HepG2 (cell line): ENCODE results near the gene LIPA. TPM values are rescaled to one million over a fixed set of nuclear protein-coding genes. Genes with fewer than 3 reads are reported as not detected.

ENCODE experiments used
- ATAC-seq: fragments of 200-7000 bp; cut with Tn5 transposase; 3 replicates; pipeline ENCODE4 v1.9.1; 2020; ENCODE audit warnings: mild to moderate bottlenecking, moderate library complexity
- BruUV-seq: library from RNA; stranded (reverse); fragments of 400-500 nt; replicated peaks from 2 replicates; lab custom pipeline; 2021; lab: Mats Ljungman, UMichigan
- CTCF ChIA-PET: fragments of 300-600 bp; formaldehyde crosslinking; extraction: SDS; loops from one replicate; lab custom pipeline; 2021; ENCODE audit warnings: low total read pairs, inconsistent platforms, low intra/inter-chr PET ratio; lab: Yijun Ruan, JAX
- POLR2A ChIA-PET: fragments of 350-600 bp; sonication (Branson Sonifier 250); formaldehyde crosslinking; loops from one replicate; lab custom pipeline; 2020; ENCODE audit warnings: antibody characterized with exemption, inconsistent platforms; lab: Yijun Ruan, JAX
- DNase-seq: peaks from one replicate; pipeline ENCODE4 v3.0.0-alpha.2; 2015; ENCODE audit warnings: low spot score
- FAIRE-seq: peaks from 3 replicates; lab custom pipeline; 2011; peaks lifted over from hg19 to GRCh38; lab: Jason Lieb, UNC
- H2AFZ ChIP-seq: one replicate; pipeline ENCODE4 v1.6.1; 2011; ENCODE audit warnings: low read length, inconsistent platforms
- H3K27ac ChIP-seq: fragments of 300-600 bp; 3 replicates; pipeline ENCODE4 v1.8.0; 2011; ENCODE audit warnings: mixed run types, mild to moderate bottlenecking, mixed read lengths, low read length, inconsistent platforms; ENCODE audit not compliant: insufficient read depth; ENCODE audit errors: extremely low read length
- H3K27me3 ChIP-seq, 2 experiments: fragments of 200-600 bp in 1 of 2; 2 replicates in 1 of 2; 3 replicates in 1 of 2; pipeline versions ENCODE4 v1.6.0 to v1.8.0; 2011; ENCODE audit warnings: low read length in 2 of 2, mild to moderate bottlenecking in 2 of 2, moderate library complexity in 2 of 2, inconsistent platforms in 1 of 2; ENCODE audit not compliant: insufficient read depth in 2 of 2, control insufficient read depth in 1 of 2
- H3K36me3 ChIP-seq, 2 experiments: fragments of 200-600 bp in 1 of 2; replicated peaks in 1 of 2; 2 replicates in 1 of 2; 3 replicates in 1 of 2; pipeline versions ENCODE4 v1.5.1 to v1.8.0; 2011; ENCODE audit warnings: low read length in 2 of 2, inconsistent platforms in 1 of 2; ENCODE audit not compliant: insufficient read depth in 2 of 2, control insufficient read depth in 1 of 2
- H3K4me1 ChIP-seq: 2 replicates; pipeline ENCODE4 v1.5.1; 2012; ENCODE audit warnings: low read length, inconsistent platforms; ENCODE audit not compliant: insufficient read depth
- H3K4me2 ChIP-seq: 2 replicates; pipeline ENCODE4 v1.6.0; 2011; ENCODE audit warnings: low read depth, low read length, inconsistent platforms
- H3K4me3 ChIP-seq, 3 experiments: fragments of 200-600 bp in 1 of 3; sonication (generic), shearing (Covaris generic) in 1 of 3; replicated peaks in 1 of 3; 2 replicates each; pipeline ENCODE4 v1.5.1; 2011 to 2016; ENCODE audit warnings: low read length in 3 of 3, inconsistent platforms in 2 of 3, low read depth in 2 of 3, mild to moderate bottlenecking in 2 of 3, control low read depth in 1 of 3, mixed read lengths in 1 of 3; ENCODE audit not compliant: insufficient read depth in 1 of 3
- H3K79me2 ChIP-seq: one replicate; pipeline ENCODE4 v1.6.1; 2011; ENCODE audit warnings: low read length, inconsistent platforms; ENCODE audit not compliant: insufficient read depth
- H3K9ac ChIP-seq: 2 replicates; pipeline ENCODE4 v1.6.0; 2011; ENCODE audit warnings: mild to moderate bottlenecking, low read depth, low read length, inconsistent platforms; ENCODE audit not compliant: insufficient read depth
- H3K9me3 ChIP-seq: 2 replicates; pipeline ENCODE4 v1.5.1; 2012; ENCODE audit warnings: mild to moderate bottlenecking, low read length
- H4K20me1 ChIP-seq: 2 replicates; pipeline ENCODE4 v1.6.0; 2011; ENCODE audit warnings: inconsistent platforms, mild to moderate bottlenecking, low read length, moderate library complexity; ENCODE audit not compliant: insufficient read depth
- DNMT1 ChIP-seq: sonication (generic); formaldehyde crosslinking; IDR thresholded peaks from 2 replicates; pipeline ENCODE4 v1.5.1; 2020; ENCODE audit warnings: mild to moderate bottlenecking, missing genetic modification reagents
- DR1 ChIP-seq: sonication (generic); formaldehyde crosslinking; IDR thresholded peaks from 2 replicates; pipeline ENCODE4 v1.8.0; 2021; ENCODE audit warnings: mild to moderate bottlenecking, missing genetic modification reagents, inconsistent platforms
- KAT8 ChIP-seq: IDR thresholded peaks from 2 replicates; pipeline ENCODE4 v1.6.1; 2016; ENCODE audit warnings: missing genetic modification reagents, missing compliant biosample characterization
- MED8 ChIP-seq: sonication (generic); formaldehyde crosslinking; IDR thresholded peaks from 2 replicates; pipeline ENCODE4 v1.8.1; 2023; ENCODE audit warnings: mild to moderate bottlenecking, missing genetic modification reagents; ENCODE audit not compliant: insufficient replicate concordance
- MIER3 ChIP-seq: IDR thresholded peaks from 2 replicates; pipeline ENCODE4 v1.6.1; 2016; ENCODE audit warnings: missing compliant biosample characterization, borderline replicate concordance
- PATZ1 ChIP-seq: sonication (generic); formaldehyde crosslinking; IDR thresholded peaks from 2 replicates; pipeline ENCODE4 v1.4.0; 2020; ENCODE audit warnings: missing genetic modification reagents
- PRPF4 ChIP-seq: fragments of 200-400 bp; formaldehyde crosslinking; IDR thresholded peaks from 2 replicates; pipeline ENCODE4 v1.6.1; 2016; ENCODE audit warnings: low read length, low read depth; ENCODE audit not compliant: poor library complexity, severe bottlenecking
- TEAD3 ChIP-seq: optimal IDR thresholded peaks from 2 replicates; pipeline ENCODE3; 2016; ENCODE audit warnings: borderline replicate concordance
- ZNF160 ChIP-seq: sonication (generic); formaldehyde crosslinking; IDR thresholded peaks from 2 replicates; pipeline ENCODE4 v1.8.0; 2022; ENCODE audit warnings: mild to moderate bottlenecking, inconsistent platforms, missing genetic modification reagents
- ZNF263 ChIP-seq: sonication (generic); formaldehyde crosslinking; IDR thresholded peaks from 2 replicates; pipeline ENCODE4 v1.4.0; 2020; ENCODE audit warnings: missing genetic modification reagents
- ZNF512 ChIP-seq: sonication (generic); formaldehyde crosslinking; IDR thresholded peaks from 2 replicates; pipeline ENCODE4 v1.4.0; 2020; ENCODE audit warnings: mild to moderate bottlenecking, missing genetic modification reagents
- WGBS: methylation state at CpG from one replicate; pipeline ENCODE4 v1.1.6; 2017; ENCODE audit warnings: low lambda C conversion rate; 5-methylcytosine and 5-hydroxymethylcytosine counted together
- in situ Hi-C: cut with HindIII; loops from 2 replicates; pipeline ENCODE4 v1.10.0; 2017; ENCODE audit warnings: low pct_unique_long_range_greater_than_20kb; ENCODE audit not compliant: extremely low pct_ligation_motif_present
- intact Hi-C: fragments of 100-400 bp; cut with micrococcal nuclease; formaldehyde crosslinking; loops from one replicate; pipeline ENCODE4 v1.10.0; 2022; ENCODE audit not compliant: unreplicated experiment
- polyA plus RNA-seq, 8 experiments: library from polyadenylated mRNA; depleted of rRNA in 3 of 8; stranded (reverse) in 7 of 8; unstranded in 1 of 8; fragments of >200 nt; fragmentation: Illumina TruSeq in 4 of 8; extraction: Trizol in 4 of 8; gene quantifications; 2 replicates each; pipeline versions ENCODE4 v1.2.1 to v1.2.3, GENCODE V29; 2011 to 2016; ENCODE audit warnings: low read depth in 4 of 8, missing spikeins in 1 of 8, mixed read lengths in 1 of 8; ENCODE audit not compliant: insufficient read depth in 1 of 8
- total RNA-seq, 5 experiments: library from RNA; depleted of rRNA; stranded (reverse); fragments of >200 nt; fragmentation: Illumina TruSeq; extraction: Trizol; gene quantifications; 2 replicates each; pipeline ENCODE4 v1.2.3, GENCODE V29; 2016; ENCODE audit warnings: low read depth in 1 of 5

LIPA gene
- total and polyA plus RNA-seq, 2 of the 13 experiments (the other 11 are each of a cell fraction or from before 2014, with no cell fraction given): 57.1 to 79.5 TPM

GRCh38 chr10:89301232-89301631 is 49.7 kb upstream of the LIPA start:
- no peaks in the 10 kb centered on the region; a peak in 1 of 5 replicates for H3K27me3 ChIP-seq
- no peak overlapping the region for H3K27ac ChIP-seq
- BruUV-seq: no TSS peak
- no peak overlapping the region for H2AFZ ChIP-seq
- TF ChIP-seq DNMT1 (no peak), TEAD3 (CRISPR knock-in tag) (peak; percentile 6), DR1 (CRISPR knock-in tag) (no peak), ZNF512 (CRISPR knock-in tag) (no peak), ZNF263 (peak; percentile 47; the same call in 1 of the 2 replicates), MED8 (no peak)
- ChIA-PET POLR2A (interaction anchor here (0.9 to 2.3 kb wide), 2 partner anchors 17 to 51 kb away, joined by 3 to 8 read pairs; no protein-coding TSS in a partner anchor), CTCF (no interaction called here)
- DNase-seq: no peak
- peak overlapping the region; percentile 28 to 71 (median 56); a peak in 5 of 6 replicates for H3K4me3 ChIP-seq
- no peak for FAIRE-seq
- no peaks in the 10 kb centered on the region for H3K9me3 ChIP-seq
- peak overlapping the region; percentile 8; the same call in 1 of the 2 replicates for H3K9ac ChIP-seq
- in situ Hi-C loops: no loop called here
- H4K20me1 ChIP-seq: no peaks in the 10 kb centered on the region
- no peaks in the 10 kb centered on the region for H3K36me3 ChIP-seq
- 11% methylated on average over 2 of the region's 2 CpGs for WGBS
- intact Hi-C loops: no loop called here
- peak; percentile 43 for ATAC-seq
- H3K79me2 ChIP-seq: no peaks in the 10 kb centered on the region
- H3K4me1 ChIP-seq: peaks cover 24% of the 10 kb centered on the region
- peak overlapping the region; percentile 87 for H3K4me2 ChIP-seq

GRCh38 chr10:89299031-89299430 is 47.5 kb upstream of the LIPA start:
- no peak for TF ChIP-seq PRPF4
- TF ChIP-seq PATZ1: no peak
- TF ChIP-seq ZNF160 (CRISPR knock-in tag): peak; percentile 67; the same call in 1 of the 2 replicates
- no peak for TF ChIP-seq KAT8 (CRISPR knock-in tag)
- no peak for TF ChIP-seq MIER3 (CRISPR knock-in tag)
- H3K27me3 ChIP-seq: no peaks in the 10 kb centered on the region
- no peaks in the 10 kb centered on the region for H3K36me3 ChIP-seq
- no peak for DNase-seq
- no peak overlapping the region for H3K27ac ChIP-seq
- no peak overlapping the region for H3K9ac ChIP-seq
- peaks cover 15% of the 10 kb centered on the region for H3K4me1 ChIP-seq
- H3K4me3 ChIP-seq: no peak overlapping the region
- intact Hi-C loops: no loop called here
- FAIRE-seq: no peak
- CTCF ChIA-PET: no interaction called here
- no peak overlapping the region for H3K4me2 ChIP-seq
- in situ Hi-C loops: no loop called here
- no TSS peak for BruUV-seq
- POLR2A ChIA-PET: no interaction called here
- no peaks in the 10 kb centered on the region for H3K79me2 ChIP-seq
- ATAC-seq: no peak
- 34% methylated on average over 4 of the region's 4 CpGs for whole genome bisulfite sequencing
- no peaks in the 10 kb centered on the region for H3K9me3 ChIP-seq
- no peak overlapping the region for H2AFZ ChIP-seq
- H4K20me1 ChIP-seq: no peaks in the 10 kb centered on the region
